NCI-H748 treated with DMSO at 0.1 percent for 48 hours (cell line): ENCODE data around the gene HEATR3.
"Not testable (repeated sequence)": the region's sequence is repeated elsewhere in the genome, so short reads cannot be mapped to it uniquely, and the experiment has no call there.

Experiments used
- DNase-seq: peaks from one replicate; lab custom pipeline; 2025; lab: John Stamatoyannopoulos, UW

The HEATR3 gene

DNA sequence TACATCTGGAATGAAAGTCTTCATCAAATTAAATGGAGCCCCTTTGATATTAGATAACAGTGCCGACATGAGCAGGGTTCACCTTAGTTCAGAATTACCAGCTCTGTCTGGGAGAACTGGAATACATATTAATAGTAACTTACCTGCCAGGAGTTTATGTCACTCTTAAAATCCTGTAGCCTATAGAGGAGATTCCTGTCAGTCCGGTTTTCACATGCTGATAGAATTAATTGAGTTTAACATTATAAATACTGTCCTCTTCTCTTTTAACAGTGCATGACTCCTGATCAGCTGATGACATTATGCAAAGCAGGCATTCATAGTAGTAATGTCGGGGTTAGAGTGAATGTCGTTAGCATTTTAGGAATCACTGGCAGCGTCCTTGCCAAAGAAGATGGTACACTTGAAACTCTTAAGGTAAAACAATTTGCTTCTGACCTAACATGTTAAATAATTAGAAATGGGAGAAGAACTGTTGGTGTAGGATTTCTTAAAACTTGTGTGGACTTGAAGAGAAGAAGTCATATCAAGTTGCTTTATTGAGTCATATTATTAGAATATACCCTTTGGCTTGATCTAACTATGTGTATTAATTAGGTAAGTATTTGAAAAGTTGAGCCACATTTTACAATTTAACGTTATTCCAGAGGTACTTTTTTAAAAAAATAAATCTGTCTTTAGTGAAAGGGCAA lies 34.3 kb downstream of the HEATR3 start:
- no peak for DNase-seq

DNA sequence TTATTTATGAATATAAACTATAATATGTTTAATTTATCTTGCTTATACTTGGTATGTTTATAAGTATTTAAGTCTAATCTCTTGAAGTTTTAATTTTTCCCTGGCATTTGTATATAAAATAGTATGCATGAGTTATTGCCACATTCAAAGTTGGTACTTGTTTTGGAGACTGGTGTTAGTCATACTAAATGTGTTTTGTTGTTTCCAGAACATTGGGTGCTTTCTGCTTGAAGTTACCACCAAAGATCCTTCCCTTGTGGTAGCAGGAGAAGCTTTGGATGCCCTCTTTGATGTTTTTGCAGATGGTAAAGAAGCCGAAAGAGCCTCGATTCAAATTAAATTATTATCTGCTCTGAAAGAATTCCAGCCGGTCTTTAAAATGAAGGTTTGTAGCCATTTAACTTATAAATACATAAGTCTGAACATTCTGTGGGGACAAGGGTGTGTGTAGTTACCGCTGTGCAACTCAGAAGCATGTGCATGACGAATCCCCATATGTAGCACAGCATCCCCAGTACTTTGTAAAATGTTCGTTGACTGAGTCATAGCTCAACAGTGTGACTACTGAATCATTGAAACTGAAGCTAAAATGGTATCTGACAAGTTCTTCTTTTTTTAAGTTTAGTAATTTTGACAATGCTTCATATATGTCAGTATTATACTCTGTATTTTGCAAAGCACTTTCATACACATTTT lies 36.4 kb downstream of the HEATR3 start:
- DNase-seq: no peak

DNA sequence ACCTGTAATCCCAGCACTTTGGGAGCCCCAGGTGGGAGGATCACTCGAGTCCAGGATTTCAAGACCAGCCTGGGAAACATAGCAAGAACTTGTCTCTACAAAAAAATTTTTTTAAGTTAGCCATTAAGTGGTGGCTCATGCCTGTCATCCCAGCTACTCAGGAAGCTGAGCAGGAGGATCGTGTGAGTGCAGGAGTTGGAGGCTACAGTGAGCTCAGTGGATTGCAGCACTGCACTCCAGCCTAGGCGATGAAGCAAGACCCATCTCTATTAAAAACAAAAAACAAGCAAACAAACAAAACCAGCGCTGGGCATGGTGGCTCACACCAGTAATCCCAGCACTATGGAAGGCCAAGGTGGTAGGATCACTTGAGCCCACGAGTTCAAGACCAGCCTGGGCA lies 38.0 kb downstream of the HEATR3 start:
- DNase-seq: no peak

DNA sequence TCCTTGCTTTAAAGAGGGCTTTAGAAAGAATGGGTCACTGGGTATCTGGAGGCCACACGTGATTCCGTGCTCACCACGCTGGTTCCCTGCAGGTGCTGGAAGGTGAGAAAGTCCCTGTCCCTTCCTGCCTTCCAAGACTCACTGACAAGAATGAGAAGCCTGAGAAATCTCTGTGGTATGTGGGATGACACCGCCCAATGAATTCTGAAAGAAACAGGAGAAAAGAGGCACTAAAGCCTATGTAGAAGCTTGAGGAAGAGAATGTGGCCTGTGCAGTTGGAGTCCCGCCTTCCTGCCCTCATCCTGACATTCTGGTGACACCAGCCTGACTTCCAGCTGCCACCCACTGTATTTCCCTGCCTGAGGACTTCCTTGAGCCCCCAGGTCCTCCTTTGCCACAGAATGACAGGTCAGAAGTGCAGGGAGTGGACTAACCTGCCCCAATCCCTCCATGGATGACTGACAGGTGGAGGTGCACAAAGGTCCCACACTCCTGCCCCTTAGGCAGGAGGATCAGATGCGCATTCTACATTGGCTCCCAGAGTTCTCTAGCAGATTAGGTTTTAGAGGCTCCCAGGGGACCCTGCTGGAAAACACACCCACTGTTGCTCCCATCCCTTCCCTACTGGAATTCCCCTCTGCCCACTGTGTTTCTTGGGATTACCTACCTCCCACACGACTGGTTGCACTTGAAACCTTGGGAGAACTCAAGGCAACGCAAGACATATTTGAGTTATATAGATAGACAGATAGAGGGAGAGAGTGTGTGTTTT lies 48.8 kb downstream of the HEATR3 start:
- DNase-seq: no peak

DNA sequence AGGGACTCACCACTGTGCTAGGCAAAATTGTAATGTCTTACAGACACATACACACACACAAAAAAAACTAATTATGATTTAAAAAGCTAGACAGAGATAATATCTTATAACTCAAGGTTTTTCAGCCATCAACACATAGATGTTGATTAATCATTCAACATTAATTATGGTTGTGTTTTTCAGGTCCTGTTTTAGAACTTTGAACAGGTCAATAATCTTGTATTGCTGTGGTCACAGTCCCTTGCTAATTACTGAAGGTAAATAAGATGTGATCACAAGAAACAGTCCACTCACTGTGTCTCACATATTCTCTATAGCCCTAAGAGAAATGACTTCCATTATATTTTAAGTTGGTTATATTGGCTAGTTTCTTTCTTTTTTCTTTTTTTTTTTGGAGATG lies 54.9 kb downstream of the HEATR3 start:
- DNase-seq: no peak

- DNase-seq: no peak
Observed at GRCh38 chr16:50121278-50121677, 55.5 kb downstream of the HEATR3 start.

DNA sequence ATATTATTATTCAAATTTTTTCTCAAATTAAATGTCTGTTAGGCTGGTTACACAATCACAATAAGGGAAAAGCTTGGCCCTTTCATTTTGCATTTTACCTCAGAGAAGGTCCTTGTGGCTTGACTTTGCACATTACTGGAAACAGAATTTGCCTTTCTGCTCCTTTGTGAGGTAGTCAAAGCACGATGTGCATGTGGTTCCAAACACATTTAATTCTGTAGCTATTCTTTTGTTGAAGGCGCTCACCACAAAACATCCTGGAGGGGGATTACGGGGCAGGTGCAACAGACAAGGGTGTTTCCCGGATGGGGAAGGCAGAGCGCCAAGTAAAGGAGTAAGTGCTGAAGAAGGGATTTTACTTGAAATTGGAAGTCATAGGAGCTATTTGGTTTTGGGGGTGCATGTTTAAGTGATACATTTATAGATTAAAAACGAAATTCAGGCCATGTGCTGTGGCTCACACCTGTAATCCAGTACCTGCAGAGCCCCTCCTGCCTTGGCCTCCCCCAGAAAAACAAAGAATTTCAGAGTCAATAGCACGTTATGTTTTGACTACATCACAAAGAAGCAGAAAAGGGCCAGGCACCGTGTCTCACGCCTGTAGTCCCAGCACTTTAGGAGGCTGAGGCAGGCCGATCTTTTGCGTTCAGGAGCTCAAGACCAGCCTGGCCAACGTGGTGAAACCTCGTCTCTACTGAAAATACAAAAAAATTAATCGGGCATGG lies 56.1 kb downstream of the HEATR3 start:
- no peak for DNase-seq

DNA sequence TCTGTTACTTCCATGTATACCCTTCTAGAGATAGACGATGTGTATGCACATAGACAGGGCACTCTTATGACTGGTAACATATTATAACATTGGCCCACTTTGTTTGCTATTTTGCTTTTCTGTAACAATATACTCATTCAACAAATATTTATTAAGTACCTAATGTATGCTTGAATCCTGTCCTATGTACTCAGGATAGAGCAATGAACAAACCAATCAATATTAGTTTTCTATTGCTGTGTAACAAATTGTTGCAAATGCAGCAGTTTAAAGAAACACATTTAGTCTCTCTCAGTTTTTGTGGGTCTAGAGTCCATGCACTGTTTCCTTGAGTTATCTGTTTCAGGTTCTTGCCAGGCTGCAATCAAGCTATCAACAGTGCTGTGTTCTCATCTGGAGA lies 57.6 kb downstream of the HEATR3 start:
- no peak for DNase-seq

GRCh38 chr16:50124769-50125168 lies 59.0 kb downstream of the HEATR3 start:
- DNase-seq: no peak

GRCh38 chr16:50126183-50126582 lies 60.4 kb downstream of the HEATR3 start:
- DNase-seq: no peak

DNA sequence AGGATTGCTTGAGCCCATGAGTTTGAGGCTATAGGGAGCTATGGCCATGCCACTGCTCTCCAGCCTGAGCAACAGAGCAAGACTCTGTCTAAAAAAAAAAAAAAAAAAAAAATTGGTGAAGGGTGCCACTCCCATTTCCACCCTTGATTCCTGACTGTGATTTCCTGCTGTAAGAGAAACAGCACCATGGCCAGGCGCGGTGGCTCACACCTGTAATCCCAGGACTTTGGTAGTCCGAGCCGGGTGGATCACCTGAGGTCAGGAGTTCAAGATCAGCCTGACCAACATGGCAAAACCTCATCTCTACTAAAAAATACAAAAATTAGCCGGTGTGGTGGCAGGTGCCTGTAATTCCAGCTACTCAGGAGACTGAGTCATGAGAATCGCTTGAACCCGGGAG lies 66.8 kb downstream of the HEATR3 start:
- not testable (repeated sequence) for DNase-seq

DNA sequence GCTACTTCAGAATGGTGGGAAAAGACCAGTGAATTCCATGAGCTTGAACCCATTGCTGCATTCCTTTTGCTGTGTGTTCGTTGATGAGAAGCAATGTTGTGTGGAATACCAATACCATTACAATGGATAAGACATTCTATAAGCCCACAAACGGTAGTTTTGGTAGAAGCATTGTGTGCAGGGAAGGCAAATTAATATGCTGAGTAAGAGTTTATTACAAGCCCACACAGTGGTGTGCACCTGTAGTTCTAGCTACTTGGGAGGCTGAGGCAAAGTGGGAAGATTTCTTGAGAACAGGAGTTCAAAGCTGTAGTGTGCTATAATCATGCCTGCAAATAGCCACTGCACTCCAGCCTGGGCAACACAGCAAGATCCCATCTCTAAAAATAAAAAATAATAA lies 67.4 kb downstream of the HEATR3 start:
- DNase-seq: no peak

DNA sequence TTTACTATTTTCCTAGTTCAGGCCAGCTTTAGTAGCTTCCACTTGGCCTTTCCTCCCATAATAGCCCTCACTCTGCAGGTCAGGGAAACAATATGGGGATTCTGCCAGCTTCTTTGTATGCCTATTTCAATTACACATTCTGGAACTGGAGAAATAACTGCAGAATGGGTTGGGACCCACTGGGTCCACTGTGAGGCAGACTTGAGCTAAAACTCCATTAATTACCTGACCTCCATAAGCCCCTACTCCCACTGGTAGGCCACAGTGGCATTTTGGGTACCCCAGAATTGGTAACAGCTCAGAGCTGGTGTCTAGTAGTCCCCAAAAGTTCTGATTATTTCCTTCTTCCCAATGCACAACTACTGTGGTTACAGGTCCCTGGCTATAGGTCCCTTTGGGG lies 70.6 kb downstream of the HEATR3 start:
- DNase-seq: no peak

GRCh38 chr16:50137268-50137667 lies 71.5 kb downstream of the HEATR3 start:
- DNase-seq: no peak

- no peak for DNase-seq
Observed at GRCh38 chr16:50139580-50139979, 73.8 kb downstream of the HEATR3 start.

DNA sequence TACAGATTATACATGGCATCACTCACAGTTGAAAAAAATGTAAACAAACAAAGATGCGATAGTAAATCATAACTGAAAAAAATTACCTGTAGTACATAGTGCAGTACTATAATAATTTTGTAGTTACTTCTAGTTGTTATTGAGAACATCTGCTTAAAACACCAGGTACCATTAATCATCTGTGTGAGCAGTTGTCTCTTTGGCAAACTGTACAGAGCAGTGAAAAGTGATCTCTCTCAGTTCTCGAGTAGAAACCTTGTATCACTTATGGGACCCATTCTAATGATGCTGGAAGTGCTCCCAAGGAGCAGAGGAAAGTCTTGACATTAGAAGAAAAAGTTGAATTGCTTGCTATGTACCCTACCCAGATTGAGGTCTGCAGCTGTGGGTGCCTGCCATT lies 78.4 kb downstream of the HEATR3 start:
- DNase-seq: no peak

DNA sequence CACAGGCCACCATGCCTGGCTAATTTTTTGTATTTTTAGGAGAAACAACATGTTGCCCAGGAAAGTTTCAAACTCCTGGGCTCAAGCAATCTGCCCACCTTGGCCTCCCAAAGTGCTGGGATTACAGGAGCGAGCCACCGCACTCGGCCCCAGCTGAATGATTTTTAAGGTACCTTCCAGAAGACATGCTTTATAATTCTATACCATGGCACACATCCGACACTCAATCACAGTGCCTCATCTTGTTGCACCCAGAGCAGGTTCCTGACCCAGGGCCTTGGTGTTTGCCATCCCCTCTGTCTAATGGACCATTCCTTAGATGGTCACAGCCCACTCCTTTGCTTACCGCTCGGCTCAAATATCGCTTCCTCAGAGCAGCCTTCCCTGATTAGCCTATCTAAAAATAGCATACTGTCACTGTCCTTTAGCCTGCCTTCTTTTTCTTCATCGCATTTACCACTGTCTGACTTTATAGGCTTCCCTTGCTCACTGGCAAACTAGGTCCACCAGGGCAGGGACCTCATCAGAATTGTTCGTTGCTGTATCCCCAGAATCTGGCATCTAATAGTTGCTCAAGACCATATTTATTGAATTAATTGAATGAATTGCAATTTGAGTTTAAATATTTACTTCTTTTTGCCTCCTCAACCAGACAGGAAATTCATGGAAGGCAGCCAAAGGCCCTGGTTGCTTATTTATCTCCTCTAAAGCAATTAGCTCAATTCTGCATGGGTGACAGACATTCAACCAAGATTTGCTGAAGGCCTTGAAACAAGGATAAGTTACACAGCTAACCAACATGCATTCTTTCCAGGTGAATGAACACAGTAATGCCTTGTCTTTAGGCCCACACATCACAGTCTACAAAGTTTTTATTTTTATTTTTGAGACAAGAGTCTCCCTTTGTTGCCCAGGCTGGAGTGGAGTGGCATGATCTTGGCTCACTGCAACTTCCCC lies 81.0 kb downstream of the HEATR3 start:
- no peak for DNase-seq

DNA sequence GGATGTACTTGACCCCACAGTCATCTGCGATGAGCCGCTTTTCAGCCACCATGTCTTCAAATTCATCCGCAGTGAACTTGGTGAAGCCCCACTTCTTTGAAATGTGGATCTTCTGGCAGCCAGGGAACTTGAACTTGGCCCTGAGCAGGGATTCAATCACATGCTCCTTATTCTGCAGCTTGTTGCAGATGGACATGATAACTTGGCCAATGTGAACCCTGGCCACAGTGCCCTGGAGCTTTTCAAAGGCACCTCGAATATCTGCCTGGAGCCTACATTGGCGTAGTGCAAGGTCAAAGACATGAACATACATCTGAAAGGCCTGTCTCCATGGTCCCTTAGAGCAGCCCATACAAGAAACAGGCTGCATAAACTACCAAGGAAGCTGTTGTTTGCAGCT lies 85.6 kb downstream of the HEATR3 start:
- no peak for DNase-seq

DNA sequence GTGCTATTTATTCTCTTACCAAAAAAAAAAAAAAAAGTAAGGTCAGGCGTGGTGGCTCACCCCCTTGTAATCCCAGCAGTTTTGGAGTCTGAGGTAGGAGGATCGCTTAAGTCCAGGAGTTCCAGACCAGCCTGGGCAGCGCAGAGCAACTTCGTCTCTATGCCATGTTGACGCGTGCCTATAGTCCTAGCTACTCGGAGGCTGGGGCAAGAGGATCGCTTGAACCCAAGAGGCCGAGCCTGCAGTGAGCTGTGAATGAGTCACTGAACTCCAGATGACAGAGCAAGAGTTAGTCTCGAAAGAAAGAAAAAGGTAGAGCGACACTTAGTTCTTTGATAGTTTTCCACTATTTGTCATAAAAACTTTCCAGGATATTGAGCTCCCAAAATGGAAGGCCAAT lies 86.0 kb downstream of the HEATR3 start:
- no peak for DNase-seq

GRCh38 chr16:50152351-50152806 lies 86.6 kb downstream of the HEATR3 start:
- DNase-seq: no peak
